Large intestine (tissue), 3 donors: Measurements from ENCODE around the gene NDUFB10. TPM values are rescaled to one million over a fixed set of nuclear protein-coding genes. Genes with fewer than 3 reads are reported as not detected.

ENCODE experiments used
- DNase-seq, 2 donors: peaks; one replicate each; pipeline versions ENCODE4 v3.0.0 to v3.0.0-alpha.2; 2013
- H3K27ac ChIP-seq: one replicate; pipeline ENCODE4 v1.5.1; 2013; ENCODE audit warnings: low read length
- H3K27me3 ChIP-seq: 2 replicates; pipeline ENCODE4 v1.6.1; 2013; ENCODE audit warnings: low read length; ENCODE audit not compliant: control insufficient read depth, insufficient read depth
- H3K36me3 ChIP-seq: 2 replicates; pipeline ENCODE4 v1.6.1; 2013; ENCODE audit warnings: low read length; ENCODE audit not compliant: control insufficient read depth, insufficient read depth
- H3K4me1 ChIP-seq: one replicate; pipeline ENCODE4 v1.6.1; 2013; ENCODE audit warnings: low read length; ENCODE audit not compliant: control insufficient read depth, insufficient read depth
- H3K4me3 ChIP-seq: one replicate; pipeline ENCODE4 v1.5.1; 2013; ENCODE audit warnings: low read length
- H3K9me3 ChIP-seq: one replicate; pipeline ENCODE4 v1.6.1; 2013; ENCODE audit warnings: mild to moderate bottlenecking, low read depth, low read length, moderate library complexity; ENCODE audit not compliant: control insufficient read depth
- WGBS: methylation state at CpG from one replicate; pipeline ENCODE4 v1.1.5; 2013; ENCODE audit warnings: low lambda C conversion rate; ENCODE audit not compliant: insufficient coverage; 5-methylcytosine and 5-hydroxymethylcytosine counted together
- polyA plus RNA-seq: library from polyadenylated mRNA; unstranded; fragments of 120-200 nt; gene quantifications from one replicate; pipeline ENCODE4 v1.2.1, GENCODE V29; 2013

Gene NDUFB10
- polyA plus RNA-seq, 1 donor: 128 TPM

DNA sequence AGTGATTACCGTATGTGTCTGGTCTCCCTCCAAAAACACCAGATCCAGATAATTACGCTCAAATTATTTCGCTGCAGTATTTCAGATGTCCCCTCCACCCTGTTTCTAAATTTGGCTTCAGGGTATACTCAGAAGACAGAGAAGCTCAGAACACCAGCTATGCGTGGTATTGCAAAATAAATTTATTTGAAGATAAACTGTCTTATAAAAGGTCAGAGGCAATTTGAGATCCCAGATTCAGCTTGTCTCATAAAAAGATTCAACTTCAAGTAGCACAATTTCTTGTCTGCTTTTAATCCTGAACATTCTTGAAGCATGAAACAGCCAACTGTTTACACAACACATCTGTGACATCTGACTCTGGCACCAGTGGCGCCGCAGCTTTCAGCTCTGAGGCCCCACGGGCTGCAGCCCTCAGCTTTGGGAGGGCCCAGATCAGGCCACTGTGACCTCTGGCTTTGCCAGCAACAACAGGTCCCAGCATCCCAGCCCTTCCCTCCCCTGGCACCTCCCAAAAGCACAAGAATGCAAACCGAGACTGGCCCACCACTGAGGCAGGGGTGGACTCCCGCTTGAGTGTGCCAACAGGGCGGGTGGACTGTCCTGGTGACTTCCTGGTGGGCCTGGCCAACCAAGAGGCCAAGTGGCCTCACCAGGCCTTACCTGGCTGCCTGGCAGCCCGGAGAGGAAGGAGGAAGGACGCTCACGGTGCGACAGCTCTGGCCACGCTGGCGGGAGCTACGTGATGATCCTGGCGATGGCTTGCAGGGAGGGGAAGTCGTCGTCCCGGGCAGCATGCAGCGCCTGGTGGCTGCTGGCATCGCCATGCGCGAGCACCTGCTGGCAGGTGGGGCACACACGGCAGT is 38.4 kb downstream of the NDUFB10 start:
- Histone ChIP-seq H3K36me3 (peaks cover 58% of the 10 kb centered on the region), H3K4me3 (no peak overlapping the region), H3K27me3 (no peaks in the 10 kb centered on the region), H3K9me3 (peaks cover 4% of the 10 kb centered on the region), H3K4me1 (no peaks in the 10 kb centered on the region), H3K27ac (no peak overlapping the region)
- no peak for DNase-seq
- WGBS: 90% methylated on average over 2 of the region's 26 CpGs

DNA sequence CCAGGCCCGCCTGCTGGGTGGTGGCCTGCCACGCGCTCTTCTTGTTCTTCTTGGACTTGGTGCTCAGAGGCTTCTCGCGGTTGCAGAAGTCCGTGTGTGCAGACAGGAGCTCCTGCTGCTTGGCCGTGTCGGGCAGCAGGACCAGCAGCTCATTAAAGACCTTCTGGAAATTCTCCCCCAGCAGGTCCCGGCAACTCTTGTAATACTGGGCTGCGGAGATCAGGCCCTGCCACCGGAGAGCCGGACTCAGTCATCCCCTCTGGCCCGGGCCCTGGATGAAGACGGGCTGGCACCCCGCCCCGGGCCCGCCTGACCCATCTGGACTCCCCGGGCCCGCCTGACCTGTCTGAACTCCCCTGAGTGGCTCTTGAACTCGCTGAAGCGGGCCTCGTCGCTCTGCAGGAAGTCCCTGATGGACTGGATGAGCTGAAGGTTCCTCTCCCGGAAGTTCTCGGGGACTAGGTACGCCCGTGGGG is 39.1 kb downstream of the NDUFB10 start:
- Histone ChIP-seq H3K27ac (no peak overlapping the region), H3K36me3 (peaks cover 65% of the 10 kb centered on the region), H3K4me3 (no peak overlapping the region), H3K9me3 (no peaks in the 10 kb centered on the region), H3K4me1 (no peaks in the 10 kb centered on the region), H3K27me3 (no peaks in the 10 kb centered on the region)
- no peak for DNase-seq
- no CpG with 5 or more reads among the region's 27 CpGs for WGBS

DNA sequence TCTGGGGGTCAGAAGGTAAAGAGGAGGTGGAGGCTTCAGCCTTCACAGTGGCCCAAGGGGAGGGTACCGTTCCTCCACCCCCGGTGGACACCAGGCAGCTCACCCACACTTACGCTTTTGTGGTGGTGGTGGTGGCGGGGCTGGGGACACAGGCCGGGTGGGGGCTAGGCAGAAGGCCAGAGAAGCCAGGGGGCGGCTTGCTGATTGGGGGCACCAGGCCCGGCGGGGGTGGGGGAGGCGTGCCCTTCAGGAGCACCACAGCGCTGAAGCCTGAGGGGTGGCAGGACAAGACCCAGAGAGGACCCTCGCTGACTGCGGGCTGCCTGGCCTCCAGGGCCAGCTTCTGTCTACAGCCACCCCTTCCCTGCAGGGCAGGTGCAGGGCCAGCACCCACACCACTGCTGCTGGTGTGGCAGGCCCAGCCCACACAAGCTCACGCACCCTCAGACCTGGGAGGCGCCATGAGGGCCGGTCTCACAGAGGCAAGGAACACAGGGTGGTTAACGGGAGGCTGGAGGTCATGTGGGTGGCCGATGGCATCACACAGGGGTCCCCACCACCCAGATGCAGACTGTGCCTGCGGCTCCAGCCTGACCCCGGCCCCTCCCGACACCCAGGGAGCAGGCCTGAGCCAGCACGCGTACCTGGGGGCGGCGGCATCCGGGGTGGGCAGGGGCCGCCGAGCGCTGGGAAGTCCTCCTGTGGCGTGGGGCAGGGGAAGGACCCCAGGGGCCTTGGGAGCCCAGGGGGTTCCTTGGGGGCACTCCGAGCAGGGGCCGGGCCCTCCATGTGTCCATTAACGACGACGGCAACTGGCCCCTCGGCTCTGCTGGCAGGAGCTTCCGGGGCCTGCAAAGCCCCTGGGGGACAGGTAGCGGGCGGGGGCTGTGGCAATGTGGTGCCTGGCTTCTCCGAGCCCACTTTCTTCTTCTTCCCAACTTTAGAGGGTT is 39.8 kb downstream of the NDUFB10 start:
- Histone ChIP-seq H3K36me3 (peaks cover 68% of the 10 kb centered on the region), H3K27ac (no peak overlapping the region)
- no CpG with 5 or more reads among the region's 39 CpGs for WGBS

DNA sequence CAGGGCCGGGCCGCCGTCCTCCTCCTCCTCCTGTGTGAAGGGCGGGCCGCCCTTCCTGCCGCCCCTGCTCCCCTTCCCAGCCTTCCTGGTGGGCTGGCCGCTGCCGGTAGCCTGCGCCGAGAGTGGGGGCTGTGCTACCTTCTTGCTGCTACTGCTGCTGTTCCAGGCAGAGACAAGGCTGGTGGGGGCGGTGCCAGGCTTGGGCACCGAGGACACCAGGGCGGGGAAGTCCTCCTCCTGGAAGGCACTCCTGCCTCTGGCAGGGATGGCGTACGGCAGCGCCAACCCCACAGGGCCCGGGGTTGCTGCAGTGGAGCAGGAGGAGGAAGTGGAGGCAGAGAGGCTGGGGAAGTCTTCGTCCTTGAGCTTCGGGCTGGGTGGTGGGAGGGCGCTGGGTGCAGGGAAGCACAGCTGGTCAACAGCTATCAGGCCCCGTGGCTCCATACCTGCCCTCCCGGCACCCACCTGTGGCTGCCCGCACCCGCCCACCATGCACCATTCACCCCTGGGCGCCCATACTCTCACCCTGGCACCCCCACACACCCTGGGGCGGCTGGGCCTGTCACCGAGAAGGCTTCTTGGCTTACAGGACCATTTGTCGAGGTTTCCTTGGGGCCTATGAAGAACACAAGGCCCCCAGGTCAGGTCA is 40.7 kb downstream of the NDUFB10 start:
- no peak overlapping the region for H3K4me3 ChIP-seq
- H3K27me3 ChIP-seq: no peaks in the 10 kb centered on the region
- H3K27ac ChIP-seq: no peak overlapping the region
- peaks cover 68% of the 10 kb centered on the region for H3K36me3 ChIP-seq
- no peak for DNase-seq
- peaks cover 13% of the 10 kb centered on the region for H3K4me1 ChIP-seq
- no peaks in the 10 kb centered on the region for H3K9me3 ChIP-seq
- WGBS: no CpG with 5 or more reads among the region's 28 CpGs

More for the DNA sequence above, 39.8 kb downstream of the NDUFB10 start:
- Histone ChIP-seq H3K4me3 (no peak overlapping the region), H3K27me3 (no peaks in the 10 kb centered on the region), H3K4me1 (peaks cover 7% of the 10 kb centered on the region), H3K9me3 (no peaks in the 10 kb centered on the region)
- DNase-seq: no peak

DNA sequence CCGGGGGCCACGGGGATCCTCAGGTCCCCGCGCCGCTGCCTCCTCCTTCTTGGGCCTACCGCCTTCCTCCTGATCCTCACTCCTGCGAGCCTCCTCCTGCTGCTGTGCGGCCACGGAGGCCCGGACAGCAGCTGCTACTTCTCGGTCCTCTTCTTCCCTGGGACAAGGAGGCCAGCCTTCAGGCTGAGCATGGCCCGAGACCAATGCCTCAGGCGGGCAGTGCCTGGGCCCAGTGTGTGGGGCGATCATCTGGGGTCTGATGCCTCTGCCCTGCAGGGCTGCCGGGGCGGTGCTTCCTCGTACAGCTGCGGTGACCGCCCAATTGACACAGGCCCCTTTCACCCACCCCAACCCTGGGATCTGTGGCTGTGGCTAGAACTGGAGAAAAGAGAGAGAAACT is 41.7 kb downstream of the NDUFB10 start:
- WGBS: no CpG with 5 or more reads among the region's 19 CpGs
- H3K4me1 ChIP-seq: peaks cover 13% of the 10 kb centered on the region
- H3K27me3 ChIP-seq: no peaks in the 10 kb centered on the region
- no peak overlapping the region for H3K4me3 ChIP-seq
- H3K36me3 ChIP-seq: peaks cover 78% of the 10 kb centered on the region
- no peak for DNase-seq
- H3K9me3 ChIP-seq: no peaks in the 10 kb centered on the region
- H3K27ac ChIP-seq: no peak overlapping the region

DNA sequence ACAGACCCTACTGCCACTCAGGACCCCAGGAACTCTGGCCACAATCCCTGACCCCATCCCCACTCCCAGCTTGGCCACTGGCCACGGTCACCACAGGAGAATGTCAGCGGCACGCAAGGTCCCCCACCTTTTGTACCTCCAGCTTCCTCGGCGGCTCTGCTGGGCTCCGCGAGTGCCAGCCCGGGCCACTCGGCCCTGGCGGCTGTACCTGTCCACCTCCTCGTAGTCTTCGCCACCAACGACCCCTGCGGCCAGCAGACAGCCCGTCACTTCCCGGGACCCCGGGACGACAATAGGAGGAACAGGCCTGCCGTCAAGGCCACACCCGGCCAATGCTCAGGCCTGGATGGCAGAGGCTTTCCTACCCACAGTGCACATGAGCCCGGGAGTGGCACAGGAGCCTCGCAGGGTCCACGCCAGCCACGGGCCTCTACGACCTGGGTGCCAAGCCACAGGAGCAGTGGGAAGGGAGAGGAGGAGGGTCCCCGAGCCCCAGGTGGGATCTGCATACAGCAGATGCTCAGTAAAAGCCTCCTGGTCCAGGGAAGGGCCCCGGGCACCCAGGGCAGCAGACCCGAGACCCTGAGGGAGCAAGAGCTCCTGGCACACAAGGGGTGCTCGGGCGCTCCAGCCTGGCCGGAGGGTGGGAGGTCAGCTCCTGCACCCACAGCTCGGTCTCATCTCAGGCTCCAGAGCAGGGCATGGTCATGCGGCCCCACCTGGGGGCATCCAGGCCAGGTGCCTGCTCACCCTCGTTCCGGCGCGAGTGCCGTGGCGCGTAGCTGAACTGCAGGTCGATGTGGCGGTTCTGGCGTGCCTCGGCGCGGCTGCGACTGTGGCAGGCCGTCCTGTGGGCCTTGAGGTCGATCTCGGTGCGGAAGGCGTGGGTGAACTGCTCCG is 42.4 kb downstream of the NDUFB10 start:
- DNase-seq: no peak
- Histone ChIP-seq H3K9me3 (no peaks in the 10 kb centered on the region), H3K27ac (no peak overlapping the region), H3K4me3 (no peak overlapping the region), H3K36me3 (peaks cover 78% of the 10 kb centered on the region), H3K27me3 (no peaks in the 10 kb centered on the region), H3K4me1 (peaks cover 15% of the 10 kb centered on the region)
- no CpG with 5 or more reads among the region's 53 CpGs for WGBS

DNA sequence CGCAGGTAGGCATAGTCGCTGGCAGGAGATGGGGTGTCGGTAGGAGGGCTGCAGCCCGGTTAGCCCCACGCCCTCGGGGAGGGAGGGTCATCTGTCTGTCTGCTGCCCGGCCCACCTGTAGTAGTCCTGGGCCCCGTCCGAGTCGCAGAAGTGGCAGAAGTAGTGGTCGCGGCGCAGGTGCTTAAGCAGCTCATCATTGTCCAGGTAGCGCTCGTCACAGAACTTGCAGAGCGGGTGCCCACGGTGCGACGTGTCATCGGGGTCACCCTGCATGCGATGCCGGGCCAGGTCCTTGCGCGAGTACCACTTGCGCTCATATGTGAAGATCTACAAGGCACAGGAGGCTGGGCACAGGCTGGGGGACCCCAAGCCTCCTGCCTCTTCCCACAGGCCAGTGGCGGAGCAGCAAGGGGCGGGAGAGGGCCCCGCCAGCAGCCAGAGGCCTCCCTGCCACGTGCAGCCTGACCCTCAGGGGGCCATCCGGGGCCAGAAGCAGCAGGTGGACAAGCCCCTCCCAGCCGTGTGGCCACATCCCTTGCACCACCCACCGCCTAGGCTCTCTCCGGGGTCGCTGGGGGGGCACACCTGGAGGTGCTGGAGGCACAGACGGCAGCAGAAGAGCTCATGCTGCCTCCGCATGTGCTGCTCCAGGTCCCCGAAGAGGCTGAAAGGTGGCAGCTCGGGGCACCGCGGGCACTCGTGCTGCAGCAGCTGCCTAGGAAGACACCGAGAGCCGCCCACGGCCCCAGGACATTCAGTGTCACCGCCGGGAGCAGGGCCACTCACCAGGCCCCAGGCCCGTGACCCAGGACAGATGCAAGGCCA is 43.3 kb downstream of the NDUFB10 start:
- Histone ChIP-seq H3K27me3 (no peaks in the 10 kb centered on the region), H3K36me3 (peaks cover 71% of the 10 kb centered on the region), H3K4me3 (no peak overlapping the region), H3K27ac (no peak overlapping the region), H3K9me3 (no peaks in the 10 kb centered on the region), H3K4me1 (peaks cover 24% of the 10 kb centered on the region)
- DNase-seq: no peak
- no CpG with 5 or more reads among the region's 47 CpGs for WGBS

DNA sequence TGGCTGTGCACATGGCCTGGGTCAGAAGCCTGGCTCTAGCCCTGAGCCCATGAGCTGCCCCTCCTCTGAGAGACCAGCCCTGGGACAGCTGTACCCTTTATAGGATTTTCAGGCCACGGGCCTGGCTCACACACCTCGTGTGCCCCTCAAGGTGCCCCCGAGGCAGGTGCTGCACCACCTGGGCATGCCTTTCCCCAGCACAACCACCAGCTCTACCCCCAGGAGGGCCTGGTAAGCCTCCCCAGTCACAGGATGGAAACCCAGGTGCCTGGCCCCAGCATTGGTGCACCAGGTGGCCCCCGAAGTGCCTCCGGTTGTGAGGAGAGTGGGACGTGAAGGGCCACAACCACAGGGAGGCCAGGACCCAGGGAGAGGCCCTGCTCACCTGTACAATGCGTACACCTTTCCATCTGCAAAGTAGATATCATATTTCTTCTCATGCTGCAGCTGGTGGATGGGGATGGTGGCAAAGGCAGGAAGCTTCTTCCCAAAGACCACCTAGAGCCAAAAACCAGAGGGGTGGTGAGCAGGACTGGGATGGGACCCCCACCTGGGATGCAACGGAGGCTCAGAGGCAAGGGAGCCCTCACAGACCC is 44.0 kb downstream of the NDUFB10 start:
- peaks cover 68% of the 10 kb centered on the region for H3K36me3 ChIP-seq
- DNase-seq: no peak
- no peak overlapping the region for H3K4me3 ChIP-seq
- WGBS: no CpG with 5 or more reads among the region's 8 CpGs
- no peaks in the 10 kb centered on the region for H3K27me3 ChIP-seq
- H3K9me3 ChIP-seq: no peaks in the 10 kb centered on the region
- no peak overlapping the region for H3K27ac ChIP-seq
- H3K4me1 ChIP-seq: peaks cover 31% of the 10 kb centered on the region
